ENCODE measurements around the gene EPB41L2. TPM values are rescaled to one million over a fixed set of nuclear protein-coding genes. Genes with fewer than 3 reads are reported as not detected.

Gene EPB41L2
- total and polyA plus RNA-seq, 4 experiments from 2014 or later, result 3.3 to 24.3 (median 12.7) TPM

- Histone ChIP-seq H3K27me3 (ENCODE audit: insufficient read depth, low read length) (no peaks in the 10 kb centered on the region), H3K9me3 (ENCODE audit: control insufficient read depth in 1 of 2, low read length in 2 of 2) (no peaks in the 10 kb centered on the region), H3K36me3 (ENCODE audit: insufficient read depth, low read length) (no peaks in the 10 kb centered on the region), H3K4me1 (ENCODE audit: insufficient read depth, low read length) (no peaks in the 10 kb centered on the region), H3K27ac (ENCODE audit: low read depth, low read length) (no peak overlapping the region), H3K4me3 (ENCODE audit: low read length in 2 of 2) (no peak overlapping the region)
- intact Hi-C loops (cut with micrococcal nuclease), result no loop called here
- ChIA-PET CTCF (ENCODE audit: partially characterized antibody) (no interaction called here), POLR2A (ENCODE audit: partially characterized antibody) (no interaction called here)
- Mint-ChIP-seq H3K9me3 (peaks cover 0 to 2% (median 0%) of the 10 kb centered on the region in 8 donors), H3K27me3 (no peaks in the 10 kb centered on the region), H3K4me3 (no peak overlapping the region), H3K4me1 (peaks cover 5 to 7% (median 6%) of the 10 kb centered on the region in 4 donors), H3K36me3 (no peaks in the 10 kb centered on the region), H3K27ac (no peak overlapping the region)
- no peak for DNase-seq
These were observed 25.7 kb downstream of the EPB41L2 start for GRCh38 chr6:131037194-131037897.

- ChIA-PET CTCF (ENCODE audit: partially characterized antibody) (interaction anchor here (0.6 kb wide), 1 partner anchor 23 kb away, joined by 4 read pairs; no protein-coding TSS in a partner anchor), POLR2A (ENCODE audit: partially characterized antibody) (no interaction called here)
- no peaks in the 10 kb centered on the region for H3K36me3 Mint-ChIP-seq
- H3K4me3 Mint-ChIP-seq, result no peak overlapping the region
- H3K4me3 ChIP-seq (ENCODE audit: low read length in 2 of 2), result no peak overlapping the region
- no peaks in the 10 kb centered on the region for H3K9me3 ChIP-seq (ENCODE audit: control insufficient read depth in 1 of 2, low read length in 2 of 2)
- H3K9me3 Mint-ChIP-seq, result peaks cover 0 to 2% (median 0%) of the 10 kb centered on the region in 8 donors
- no peaks in the 10 kb centered on the region for H3K27me3 ChIP-seq (ENCODE audit: insufficient read depth, low read length)
- H3K4me1 Mint-ChIP-seq, result peaks cover 3 to 6% (median 5%) of the 10 kb centered on the region in 4 donors
- H3K27me3 Mint-ChIP-seq, result no peaks in the 10 kb centered on the region
- no peak overlapping the region for H3K27ac ChIP-seq (ENCODE audit: low read depth, low read length)
- no peak overlapping the region for H3K27ac Mint-ChIP-seq
- no peak for DNase-seq
- H3K36me3 ChIP-seq (ENCODE audit: insufficient read depth, low read length), result no peaks in the 10 kb centered on the region
- intact Hi-C loops (cut with micrococcal nuclease), result no loop called here
- H3K4me1 ChIP-seq (ENCODE audit: insufficient read depth, low read length), result no peaks in the 10 kb centered on the region
These were observed 26.4 kb downstream of the EPB41L2 start for GRCh38 chr6:131036601-131037000.

GRCh38 chr6:131036143-131036542 is 26.9 kb downstream of the EPB41L2 start:
- Histone ChIP-seq H3K27me3 (ENCODE audit: insufficient read depth, low read length) (no peaks in the 10 kb centered on the region), H3K4me1 (ENCODE audit: insufficient read depth, low read length) (no peaks in the 10 kb centered on the region), H3K9me3 (ENCODE audit: control insufficient read depth in 1 of 2, low read length in 2 of 2) (no peaks in the 10 kb centered on the region), H3K27ac (ENCODE audit: low read depth, low read length) (no peak overlapping the region), H3K36me3 (ENCODE audit: insufficient read depth, low read length) (no peaks in the 10 kb centered on the region), H3K4me3 (ENCODE audit: low read length in 2 of 2) (no peak overlapping the region)
- intact Hi-C loops (cut with micrococcal nuclease), result no loop called here
- peaks cover 0 to 2% (median 0%) of the 10 kb centered on the region in 8 donors for H3K9me3 Mint-ChIP-seq
- POLR2A ChIA-PET (ENCODE audit: partially characterized antibody), result no interaction called here
- H3K27me3 Mint-ChIP-seq, result no peaks in the 10 kb centered on the region
- DNase-seq, result no peak
- peaks cover 0 to 1% of the 10 kb centered on the region in 2 donors for H3K36me3 Mint-ChIP-seq
- CTCF ChIA-PET (ENCODE audit: partially characterized antibody), result no interaction called here
- H3K4me1 Mint-ChIP-seq, result peaks cover 3 to 6% (median 5%) of the 10 kb centered on the region in 4 donors
- H3K4me3 Mint-ChIP-seq, result no peak overlapping the region
- no peak overlapping the region for H3K27ac Mint-ChIP-seq

GRCh38 chr6:131035582-131035981 is 27.5 kb downstream of the EPB41L2 start:
- Mint-ChIP-seq H3K27me3 (no peaks in the 10 kb centered on the region), H3K9me3 (peaks cover 0 to 2% (median 0%) of the 10 kb centered on the region in 8 donors), H3K4me1 (peaks cover 3 to 6% (median 5%) of the 10 kb centered on the region in 4 donors), H3K4me3 (no peak overlapping the region), H3K27ac (no peak overlapping the region), H3K36me3 (peaks cover 0 to 1% of the 10 kb centered on the region in 2 donors)
- H3K9me3 ChIP-seq (ENCODE audit: control insufficient read depth in 1 of 2, low read length in 2 of 2), result no peaks in the 10 kb centered on the region
- no peaks in the 10 kb centered on the region for H3K27me3 ChIP-seq (ENCODE audit: insufficient read depth, low read length)
- H3K4me3 ChIP-seq (ENCODE audit: low read length in 2 of 2), result no peak overlapping the region
- H3K4me1 ChIP-seq (ENCODE audit: insufficient read depth, low read length), result no peaks in the 10 kb centered on the region
- H3K27ac ChIP-seq (ENCODE audit: low read depth, low read length), result no peak overlapping the region
- ChIA-PET CTCF (ENCODE audit: partially characterized antibody) (no interaction called here), POLR2A (ENCODE audit: partially characterized antibody) (no interaction called here)
- H3K36me3 ChIP-seq (ENCODE audit: insufficient read depth, low read length), result no peaks in the 10 kb centered on the region
- intact Hi-C loops (cut with micrococcal nuclease), result no loop called here
- no peak for DNase-seq

GRCh38 chr6:131033631-131034030 is 29.4 kb downstream of the EPB41L2 start:
- Histone ChIP-seq H3K27ac (ENCODE audit: low read depth, low read length) (no peak overlapping the region), H3K27me3 (ENCODE audit: insufficient read depth, low read length) (no peaks in the 10 kb centered on the region), H3K4me3 (ENCODE audit: low read length in 2 of 2) (no peak overlapping the region), H3K4me1 (ENCODE audit: insufficient read depth, low read length) (no peaks in the 10 kb centered on the region), H3K36me3 (ENCODE audit: insufficient read depth, low read length) (no peaks in the 10 kb centered on the region), H3K9me3 (ENCODE audit: control insufficient read depth in 1 of 2, low read length in 2 of 2) (no peaks in the 10 kb centered on the region)
- intact Hi-C loops (cut with micrococcal nuclease), result no loop called here
- CTCF ChIA-PET (ENCODE audit: partially characterized antibody), result no interaction called here
- Mint-ChIP-seq H3K27ac (no peak overlapping the region), H3K36me3 (peaks cover 0 to 1% of the 10 kb centered on the region in 2 donors), H3K27me3 (no peaks in the 10 kb centered on the region), H3K4me1 (peaks cover 3 to 6% (median 5%) of the 10 kb centered on the region in 4 donors), H3K9me3 (peaks cover 0 to 2% (median 0%) of the 10 kb centered on the region in 8 donors), H3K4me3 (no peak overlapping the region)
- DNase-seq, result no peak
- POLR2A ChIA-PET (ENCODE audit: partially characterized antibody), result no interaction called here

- Mint-ChIP-seq H3K27ac (no peak overlapping the region), H3K9me3 (peaks cover 0 to 2% (median 0%) of the 10 kb centered on the region in 8 donors), H3K4me1 (peaks cover 3 to 6% (median 4%) of the 10 kb centered on the region in 4 donors), H3K36me3 (peaks cover 0 to 1% of the 10 kb centered on the region in 2 donors), H3K4me3 (no peak overlapping the region), H3K27me3 (no peaks in the 10 kb centered on the region)
- H3K27ac ChIP-seq (ENCODE audit: low read depth, low read length), result no peak overlapping the region
- CTCF ChIA-PET (ENCODE audit: partially characterized antibody), result no interaction called here
- DNase-seq, result no peak
- no peak overlapping the region for H3K4me3 ChIP-seq (ENCODE audit: low read length in 2 of 2)
- no peaks in the 10 kb centered on the region for H3K36me3 ChIP-seq (ENCODE audit: insufficient read depth, low read length)
- H3K4me1 ChIP-seq (ENCODE audit: insufficient read depth, low read length), result no peaks in the 10 kb centered on the region
- POLR2A ChIA-PET (ENCODE audit: partially characterized antibody), result interaction anchor here (0.6 kb wide), 1 partner anchor 28 kb away, joined by 4 read pairs; no protein-coding TSS in a partner anchor
- H3K9me3 ChIP-seq (ENCODE audit: control insufficient read depth in 1 of 2, low read length in 2 of 2), result no peaks in the 10 kb centered on the region
- H3K27me3 ChIP-seq (ENCODE audit: insufficient read depth, low read length), result no peaks in the 10 kb centered on the region
- intact Hi-C loops (cut with micrococcal nuclease), result no loop called here
These were observed 33.3 kb downstream of the EPB41L2 start for GRCh38 chr6:131029626-131030297.

- no peaks in the 10 kb centered on the region for H3K36me3 ChIP-seq (ENCODE audit: insufficient read depth, low read length)
- H3K4me3 ChIP-seq (ENCODE audit: low read length in 2 of 2), result no peak overlapping the region
- Mint-ChIP-seq H3K36me3 (peaks cover 0 to 1% of the 10 kb centered on the region in 2 donors), H3K9me3 (peaks cover 0 to 2% (median 0%) of the 10 kb centered on the region in 8 donors), H3K27ac (no peak overlapping the region), H3K4me1 (no peaks in the 10 kb centered on the region), H3K4me3 (no peak overlapping the region), H3K27me3 (no peaks in the 10 kb centered on the region)
- intact Hi-C loops (cut with micrococcal nuclease), result no loop called here
- no peak for DNase-seq
- CTCF ChIA-PET (ENCODE audit: partially characterized antibody), result no interaction called here
- POLR2A ChIA-PET (ENCODE audit: partially characterized antibody), result no interaction called here
- H3K9me3 ChIP-seq (ENCODE audit: control insufficient read depth in 1 of 2, low read length in 2 of 2), result no peaks in the 10 kb centered on the region
- no peaks in the 10 kb centered on the region for H3K4me1 ChIP-seq (ENCODE audit: insufficient read depth, low read length)
- H3K27ac ChIP-seq (ENCODE audit: low read depth, low read length), result no peak overlapping the region
- H3K27me3 ChIP-seq (ENCODE audit: insufficient read depth, low read length), result no peaks in the 10 kb centered on the region
These were observed 35.7 kb downstream of the EPB41L2 start for GRCh38 chr6:131027326-131027725.

All from CD4-positive, alpha-beta memory T cell (primary cell).